Measurements from ENCODE around the gene CGB2.

DNA sequence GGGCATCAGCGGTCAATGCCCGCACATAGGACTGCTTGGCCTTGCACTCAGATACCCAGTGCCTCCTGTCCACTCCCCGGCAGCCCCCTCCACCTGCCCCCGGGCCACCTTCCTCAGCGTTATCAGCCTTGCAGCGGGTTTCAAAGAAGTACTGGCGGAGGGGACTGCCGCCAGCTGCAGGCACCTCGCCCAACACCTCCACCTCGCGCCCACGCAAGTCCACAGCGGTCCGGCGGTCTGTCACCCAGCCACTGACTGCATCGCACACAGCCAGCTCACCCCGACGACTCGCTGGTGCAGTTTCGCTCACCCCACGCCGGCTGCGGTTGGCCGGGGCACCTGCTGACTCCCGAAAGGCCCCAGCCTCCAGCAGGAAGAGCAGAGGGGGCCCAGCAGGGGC lies 29.8 kb downstream of the CGB2 start:
- TF ChIP-seq, protein P1, sequence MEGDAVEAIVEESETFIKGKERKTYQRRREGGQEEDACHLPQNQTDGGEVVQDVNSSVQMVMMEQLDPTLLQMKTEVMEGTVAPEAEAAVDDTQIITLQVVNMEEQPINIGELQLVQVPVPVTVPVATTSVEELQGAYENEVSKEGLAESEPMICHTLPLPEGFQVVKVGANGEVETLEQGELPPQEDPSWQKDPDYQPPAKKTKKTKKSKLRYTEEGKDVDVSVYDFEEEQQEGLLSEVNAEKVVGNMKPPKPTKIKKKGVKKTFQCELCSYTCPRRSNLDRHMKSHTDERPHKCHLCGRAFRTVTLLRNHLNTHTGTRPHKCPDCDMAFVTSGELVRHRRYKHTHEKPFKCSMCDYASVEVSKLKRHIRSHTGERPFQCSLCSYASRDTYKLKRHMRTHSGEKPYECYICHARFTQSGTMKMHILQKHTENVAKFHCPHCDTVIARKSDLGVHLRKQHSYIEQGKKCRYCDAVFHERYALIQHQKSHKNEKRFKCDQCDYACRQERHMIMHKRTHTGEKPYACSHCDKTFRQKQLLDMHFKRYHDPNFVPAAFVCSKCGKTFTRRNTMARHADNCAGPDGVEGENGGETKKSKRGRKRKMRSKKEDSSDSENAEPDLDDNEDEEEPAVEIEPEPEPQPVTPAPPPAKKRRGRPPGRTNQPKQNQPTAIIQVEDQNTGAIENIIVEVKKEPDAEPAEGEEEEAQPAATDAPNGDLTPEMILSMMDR (IDR thresholded peaks at IDR 0.05 in 4 of 5, conservative IDR thresholded peaks at IDR 0.05 in 1 of 5) = no peak
- no peak for TF ChIP-seq POLR2A (IDR thresholded peaks at IDR 0.05)
